ENCODE measurements around the gene MADD.

- TF ChIP-seq EP300 (IDR thresholded peaks at IDR 0.05): no peak
- no peak for TF ChIP-seq CTCF (IDR thresholded peaks at IDR 0.05)
Observed at GRCh38 chr11:47264119-47264518, 5.8 kb upstream of the MADD start.

Measured in stomach (tissue), 4 donors.